SK-N-MC (cell line): Measurements from ENCODE around the gene RSPH6A.

Experiments used
- DNase-seq: peaks from one replicate; pipeline ENCODE4 v3.0.0-alpha.2; 2011; ENCODE audit warnings: low read depth, low spot score
- H3K27ac ChIP-seq: fragments of 200-600 bp; sonication (generic); 2 replicates; pipeline ENCODE4 v1.5.1; 2016; ENCODE audit warnings: mixed run types
- H3K36me3 ChIP-seq: fragments of 200-600 bp; sonication (generic); 2 replicates; pipeline ENCODE4 v1.6.1; 2017; ENCODE audit warnings: antibody characterized with exemption, low read length, mixed read lengths; ENCODE audit not compliant: insufficient read depth
- H3K4me3 ChIP-seq: fragments of 200-600 bp; sonication (generic); 2 replicates; pipeline ENCODE4 v1.5.1; 2016
- H3K9ac ChIP-seq: fragments of 200-600 bp; sonication (generic); 2 replicates; pipeline ENCODE4 v1.8.0; 2017; ENCODE audit warnings: mixed run types, mixed read lengths; ENCODE audit not compliant: insufficient read length
- H3K9me3 ChIP-seq: fragments of 200-600 bp; sonication (generic); 2 replicates; pipeline ENCODE4 v1.6.1; 2017; ENCODE audit warnings: low read depth, mild to moderate bottlenecking, antibody characterized with exemption, low read length, moderate library complexity, mixed read lengths
- EZH2 ChIP-seq: fragments of 200-600 bp; sonication (generic); IDR thresholded peaks from one replicate; pipeline ENCODE4 v1.6.1; 2017; ENCODE audit warnings: antibody characterized with exemption
- FOXP2 ChIP-seq: optimal IDR thresholded peaks from 2 replicates; pipeline ENCODE3; 2011; ENCODE audit warnings: mild to moderate bottlenecking, moderate library complexity; ENCODE audit not compliant: insufficient read depth; ENCODE audit errors: extremely low read length, control extremely low read depth
- POLR2AphosphoS5 ChIP-seq: IDR thresholded peaks from 2 replicates; pipeline ENCODE4 v1.6.1; 2012; ENCODE audit warnings: mild to moderate bottlenecking, low read depth, low read length, borderline replicate concordance

Gene RSPH6A

GRCh38 chr19:45746866-45747265 is 68.2 kb downstream of the RSPH6A start:
- H3K4me3 ChIP-seq = no peak overlapping the region
- no peaks in the 10 kb centered on the region for H3K9me3 ChIP-seq
- TF ChIP-seq POLR2AphosphoS5 (no peak), FOXP2 (no peak), EZH2 (no peak)
- H3K27ac ChIP-seq = no peak overlapping the region
- no peaks in the 10 kb centered on the region for H3K36me3 ChIP-seq
- no peak overlapping the region for H3K9ac ChIP-seq
- no peak for DNase-seq
